CD4-positive, alpha-beta T cell treated with Interleukin-10 for 1 hour (primary cell): Measurements from ENCODE around the gene SBNO1.
"Not testable (repeated sequence)": the region's sequence is repeated elsewhere in the genome, so short reads cannot be mapped to it uniquely, and the experiment has no call there.

Experiments
- DNase-seq: peaks from one replicate; pipeline ENCODE4 v3.0.0-alpha.2; 2020

Gene SBNO1

GRCh38 chr12:123364532-123365024, at the start of gene SBNO1:
TSS of gene SBNO1 (minus strand) at chr12:123364847. CDS start at chr12:123350441, 14,406 bp downstream.
- DNase-seq: peak; percentile 92

- no peak for DNase-seq
Measured at GRCh38 chr12:123410041-123410412, 45.4 kb upstream of the SBNO1 start.

GRCh38 chr12:123409284-123410040, 44.8 kb upstream of the SBNO1 start:
- DNase-seq: not testable (repeated sequence)

GRCh38 chr12:123408619-123409018, 44.0 kb upstream of the SBNO1 start:
- not testable (repeated sequence) for DNase-seq

- not testable (repeated sequence) for DNase-seq
Measured at GRCh38 chr12:123407934-123408333, 43.3 kb upstream of the SBNO1 start.

GRCh38 chr12:123407269-123407668, 42.6 kb upstream of the SBNO1 start:
- DNase-seq: not testable (repeated sequence)

- no peak for DNase-seq
Measured at GRCh38 chr12:123404581-123404980, 39.9 kb upstream of the SBNO1 start.

GRCh38 chr12:123401753-123402683, 37.4 kb upstream of the SBNO1 start:
- DNase-seq: no peak

GRCh38 chr12:123399255-123399617, 34.6 kb upstream of the SBNO1 start:
- DNase-seq: no peak

- no peak for DNase-seq
Measured at GRCh38 chr12:123398550-123399254, 34.1 kb upstream of the SBNO1 start.

GRCh38 chr12:123398177-123398549, 33.5 kb upstream of the SBNO1 start:
- no peak for DNase-seq

GRCh38 chr12:123397400-123397799, 32.8 kb upstream of the SBNO1 start:
- no peak for DNase-seq

- DNase-seq: no peak
Measured at GRCh38 chr12:123396954-123397353, 32.3 kb upstream of the SBNO1 start.

- DNase-seq: no peak
Measured at GRCh38 chr12:123396543-123396942, 31.9 kb upstream of the SBNO1 start.

GRCh38 chr12:123395236-123395635, 30.6 kb upstream of the SBNO1 start:
- DNase-seq: no peak

- DNase-seq: no peak
Measured at GRCh38 chr12:123393747-123394146, 29.1 kb upstream of the SBNO1 start.

- no peak for DNase-seq
Measured at GRCh38 chr12:123391546-123392343, 27.1 kb upstream of the SBNO1 start.

- no peak for DNase-seq
Measured at GRCh38 chr12:123390498-123391426, 26.1 kb upstream of the SBNO1 start.

GRCh38 chr12:123389560-123390351, 25.1 kb upstream of the SBNO1 start:
- peak; percentile 22 for DNase-seq

- no peak for DNase-seq
Measured at GRCh38 chr12:123388951-123389559, 24.4 kb upstream of the SBNO1 start.
